ENCODE data around the gene CCDC71. TPM values are rescaled to one million over a fixed set of nuclear protein-coding genes. Genes with fewer than 3 reads are reported as not detected.

The CCDC71 gene
- total RNA-seq, 1 donor from 2014 or later: 27.4 TPM

DNA sequence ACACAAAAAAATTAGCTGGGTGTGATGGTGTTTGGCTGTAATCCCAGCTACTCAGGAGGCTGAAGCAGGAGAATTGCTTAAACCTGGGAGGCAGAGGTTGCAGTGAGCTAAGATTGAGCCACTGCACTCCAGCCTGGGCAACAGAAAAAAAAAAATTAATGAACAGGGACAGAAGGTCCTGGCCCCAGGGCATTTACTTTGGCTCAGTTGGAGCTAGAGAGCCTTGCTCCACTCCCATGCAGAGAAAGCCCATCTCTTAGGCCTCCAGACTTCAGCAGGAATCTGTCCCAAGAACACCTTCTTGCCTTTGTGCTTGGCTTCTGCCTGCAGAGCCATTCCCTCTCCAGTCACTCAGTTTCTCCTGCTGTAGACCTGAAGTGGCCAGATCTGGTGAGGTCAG lies 14.0 kb upstream of the CCDC71 start:
- Mint-ChIP-seq H3K4me1 (ENCODE audit: unreplicated experiment) (peaks cover 3% of the 10 kb centered on the region), H3K4me3 (no peak overlapping the region), H3K9me3 (no peaks in the 10 kb centered on the region), H3K27me3 (peaks cover 2% of the 10 kb centered on the region), H3K36me3 (peaks cover 14% of the 10 kb centered on the region), H3K27ac (no peak overlapping the region)
- no peak for DNase-seq (ENCODE audit: extremely low spot score, unreplicated experiment)
- TF ChIP-seq CTCF (conservative IDR thresholded peaks at IDR 0.05): no peak

- H3K36me3 Mint-ChIP-seq: peaks cover 14% of the 10 kb centered on the region
- H3K27me3 Mint-ChIP-seq: peaks cover 2% of the 10 kb centered on the region
- DNase-seq (ENCODE audit: extremely low spot score, unreplicated experiment): no peak
- H3K4me1 Mint-ChIP-seq (ENCODE audit: unreplicated experiment): peaks cover 19% of the 10 kb centered on the region
- H3K9me3 Mint-ChIP-seq: no peaks in the 10 kb centered on the region
- no peak overlapping the region for H3K4me3 Mint-ChIP-seq
- TF ChIP-seq CTCF (conservative IDR thresholded peaks at IDR 0.05): no peak
- H3K27ac Mint-ChIP-seq: no peak overlapping the region
Measured at GRCh38 chr3:49177073-49177472, 10.9 kb upstream of the CCDC71 start.

DNA sequence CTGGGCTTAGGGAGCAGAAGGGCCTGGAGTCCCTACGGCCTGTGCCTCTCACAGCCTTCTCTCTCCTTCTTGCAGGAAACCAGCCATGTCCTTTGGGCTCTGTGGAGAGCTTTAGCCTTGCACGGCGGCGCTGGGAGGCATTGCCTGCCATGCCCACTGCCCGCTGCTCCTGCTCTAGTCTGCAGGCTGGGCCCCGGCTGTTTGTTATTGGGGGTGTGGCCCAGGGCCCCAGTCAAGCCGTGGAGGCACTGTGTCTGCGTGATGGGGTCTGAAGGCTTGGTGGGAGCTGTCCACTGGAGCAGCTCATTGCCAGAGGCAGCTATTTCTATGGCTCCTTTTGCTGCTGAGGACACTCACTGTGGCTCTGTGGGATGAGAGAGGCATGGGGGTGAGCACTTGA lies 9.4 kb upstream of the CCDC71 start:
- Mint-ChIP-seq H3K27me3 (peaks cover 2% of the 10 kb centered on the region), H3K4me1 (ENCODE audit: unreplicated experiment) (peaks cover 30% of the 10 kb centered on the region), H3K4me3 (no peak overlapping the region), H3K27ac (no peak overlapping the region), H3K9me3 (no peaks in the 10 kb centered on the region), H3K36me3 (peaks cover 7% of the 10 kb centered on the region)
- TF ChIP-seq CTCF (conservative IDR thresholded peaks at IDR 0.05): no peak
- no peak for DNase-seq (ENCODE audit: extremely low spot score, unreplicated experiment)

DNA sequence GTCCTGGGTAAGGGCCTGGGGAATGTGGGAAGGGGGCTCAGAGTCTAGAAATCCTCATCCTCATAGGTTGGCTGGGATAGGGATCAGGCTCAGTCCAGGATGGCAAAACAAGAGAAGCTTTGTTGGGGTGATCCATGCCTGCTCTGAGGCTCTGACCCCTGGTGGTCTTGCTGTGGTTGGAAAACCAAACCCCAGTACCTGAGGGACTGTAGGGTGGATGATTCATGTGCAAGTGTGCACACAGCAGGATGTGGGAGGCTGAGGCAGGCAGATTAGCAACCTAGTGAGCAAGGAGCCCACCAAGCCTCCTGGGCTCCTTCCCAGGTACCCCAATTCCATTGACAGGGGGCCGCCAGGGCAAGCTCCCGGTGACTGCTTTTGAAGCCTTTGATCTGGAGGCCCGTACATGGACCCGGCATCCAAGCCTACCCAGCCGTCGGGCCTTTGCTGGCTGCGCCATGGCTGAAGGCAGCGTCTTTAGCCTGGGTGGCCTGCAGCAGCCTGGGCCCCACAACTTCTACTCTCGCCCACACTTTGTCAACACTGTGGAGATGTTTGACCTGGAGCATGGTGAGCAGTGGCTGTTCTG lies 8.4 kb upstream of the CCDC71 start:
- H3K4me1 Mint-ChIP-seq (ENCODE audit: unreplicated experiment): peaks cover 38% of the 10 kb centered on the region
- peak overlapping the region; percentile 94 for H3K4me3 Mint-ChIP-seq
- peaks cover 6% of the 10 kb centered on the region for H3K36me3 Mint-ChIP-seq
- DNase-seq (ENCODE audit: extremely low spot score, unreplicated experiment): no peak
- no peaks in the 10 kb centered on the region for H3K9me3 Mint-ChIP-seq
- peak overlapping the region; percentile 59 for H3K27ac Mint-ChIP-seq
- peaks cover 2% of the 10 kb centered on the region for H3K27me3 Mint-ChIP-seq
- no peak for TF ChIP-seq CTCF (conservative IDR thresholded peaks at IDR 0.05)

GRCh38 chr3:49173792-49174170 lies 7.7 kb upstream of the CCDC71 start:
- peak overlapping the region; percentile 94 for H3K4me3 Mint-ChIP-seq
- peaks cover 38% of the 10 kb centered on the region for H3K4me1 Mint-ChIP-seq (ENCODE audit: unreplicated experiment)
- no peak for TF ChIP-seq CTCF (conservative IDR thresholded peaks at IDR 0.05)
- peak overlapping the region; percentile 59 for H3K27ac Mint-ChIP-seq
- H3K36me3 Mint-ChIP-seq: no peaks in the 10 kb centered on the region
- H3K9me3 Mint-ChIP-seq: no peaks in the 10 kb centered on the region
- no peaks in the 10 kb centered on the region for H3K27me3 Mint-ChIP-seq
- DNase-seq (ENCODE audit: extremely low spot score, unreplicated experiment): no peak

All from type B pancreatic cell (in vitro differentiated cells).